Measurements from ENCODE around the gene CARM1. TPM values are rescaled to one million over a fixed set of nuclear protein-coding genes. Genes with fewer than 3 reads are reported as not detected.
"Not testable (repeated sequence)": the region's sequence is repeated elsewhere in the genome, so short reads cannot be mapped to it uniquely, and the experiment has no call there.

Gene CARM1
- 37.2 TPM for total RNA-seq
- long read RNA-seq, partial matches to known transcripts: 11 of 14 reads
- long read RNA-seq, other reads (novel, unspliced or antisense): 3 of 14 reads

GRCh38 chr19:10870955-10871603, at the start of gene CARM1:
Gene CARM1 (plus strand): TSS chr19:10871553. CDS start chr19:10871703, 150 bp downstream.
- DNase-seq (ENCODE audit: low spot score): peak; percentile 100

- DNase-seq (ENCODE audit: low spot score): no peak
Measured at GRCh38 chr19:10823690-10824089, 47.7 kb upstream of the CARM1 start.

GRCh38 chr19:10826231-10826630, 45.1 kb upstream of the CARM1 start:
- no peak for DNase-seq (ENCODE audit: low spot score)

GRCh38 chr19:10826846-10827245, 44.5 kb upstream of the CARM1 start:
- no peak for DNase-seq (ENCODE audit: low spot score)

GRCh38 chr19:10828981-10829821, 42.2 kb upstream of the CARM1 start:
- no peak for DNase-seq (ENCODE audit: low spot score)

- no peak for DNase-seq (ENCODE audit: low spot score)
Measured at GRCh38 chr19:10829967-10830366, 41.4 kb upstream of the CARM1 start.

- no peak for DNase-seq (ENCODE audit: low spot score)
Measured at GRCh38 chr19:10830370-10830769, 41.0 kb upstream of the CARM1 start.

GRCh38 chr19:10830931-10831779, 40.2 kb upstream of the CARM1 start:
- DNase-seq (ENCODE audit: low spot score): no peak

- DNase-seq (ENCODE audit: low spot score): no peak
Measured at GRCh38 chr19:10831987-10832938, 39.1 kb upstream of the CARM1 start.

- no peak for DNase-seq (ENCODE audit: low spot score)
Measured at GRCh38 chr19:10832939-10833296, 38.4 kb upstream of the CARM1 start.

GRCh38 chr19:10835089-10835753, 36.1 kb upstream of the CARM1 start:
- no peak for DNase-seq (ENCODE audit: low spot score)

GRCh38 chr19:10835754-10836478, 35.4 kb upstream of the CARM1 start, which contains the start of gene TMED1:
Gene TMED1 (minus strand): TSS chr19:10836212. CDS start chr19:10836191, 21 bp downstream.
- DNase-seq (ENCODE audit: low spot score): peak; percentile 99

- DNase-seq (ENCODE audit: low spot score): no peak
Measured at GRCh38 chr19:10836479-10837330, 34.6 kb upstream of the CARM1 start.

- not testable (repeated sequence) for DNase-seq (ENCODE audit: low spot score)
Measured at GRCh38 chr19:10837649-10838048, 33.7 kb upstream of the CARM1 start.

GRCh38 chr19:10838377-10838776, 33.0 kb upstream of the CARM1 start:
- DNase-seq (ENCODE audit: low spot score): no peak

- no peak for DNase-seq (ENCODE audit: low spot score)
Measured at GRCh38 chr19:10839114-10840050, 32.0 kb upstream of the CARM1 start.

GRCh38 chr19:10842788-10843187, 28.6 kb upstream of the CARM1 start:
- no peak for DNase-seq (ENCODE audit: low spot score)

Measured in mesenteric fat pad (tissue), 1 donor.